K562 (cell line): ENCODE measurements around the gene STUB1. TPM values are rescaled to one million over a fixed set of nuclear protein-coding genes. Genes with fewer than 3 reads are reported as not detected.

Experiments
- ATAC-seq: fragments of 200-7000 bp; cut with Tn5 transposase; 3 replicates; pipeline ENCODE4 v1.9.1; 2020; ENCODE audit warnings: moderate library complexity
- BruUV-seq: library from RNA; stranded (reverse); fragments of 400-500 nt; replicated peaks from 2 replicates; lab custom pipeline; 2021; lab: Mats Ljungman, UMichigan
- CTCF ChIA-PET: fragments of 300-600 bp; formaldehyde crosslinking; extraction: SDS; loops from one replicate; lab custom pipeline; 2021; ENCODE audit warnings: low intra/inter-chr PET ratio; lab: Yijun Ruan, JAX
- POLR2A ChIA-PET: fragments of 300-600, 350-650 bp; sonication (Branson Sonifier 250); formaldehyde crosslinking; extraction: SDS; loops from one replicate; lab custom pipeline; 2021; ENCODE audit warnings: antibody characterized with exemption, inconsistent platforms; lab: Yijun Ruan, JAX
- DNase-seq, 4 experiments: peaks; one replicate each; pipeline versions ENCODE4 v3.0.0 to v3.0.0-alpha.2; 2011 to 2018; ENCODE audit warnings: low spot score in 3 of 4, mixed read lengths in 3 of 4; ENCODE audit errors: extremely low read depth in 1 of 4
- FAIRE-seq: peaks from 2 replicates; lab custom pipeline; 2011; peaks lifted over from hg19 to GRCh38; lab: Jason Lieb, UNC
- H2AFZ ChIP-seq: 2 replicates; pipeline ENCODE4 v1.6.0; 2011; ENCODE audit warnings: low read depth, low read length, control low read depth, inconsistent platforms
- H3K27ac ChIP-seq: fragments of 200-600 bp; 3 replicates; pipeline ENCODE4 v1.8.0; 2011; ENCODE audit warnings: low read depth, mild to moderate bottlenecking, control low read depth, inconsistent platforms, low read length, moderate library complexity, mixed read lengths; ENCODE audit errors: extremely low read depth
- H3K27me3 ChIP-seq, 2 experiments: fragments of 300-600 bp in 1 of 2; 2 replicates in 1 of 2; 3 replicates in 1 of 2; pipeline versions ENCODE4 v1.6.0 to v1.8.0; 2011; ENCODE audit warnings: inconsistent platforms in 2 of 2, low read length in 2 of 2, mild to moderate bottlenecking in 1 of 2, mixed read lengths in 1 of 2, moderate library complexity in 1 of 2; ENCODE audit not compliant: control insufficient read depth in 2 of 2, insufficient read depth in 2 of 2
- H3K36me3 ChIP-seq: fragments of 300-600 bp; 3 replicates; pipeline ENCODE4 v1.8.0; 2011; ENCODE audit warnings: mild to moderate bottlenecking, low read length, inconsistent platforms; ENCODE audit not compliant: control insufficient read depth, insufficient read depth
- H3K4me1 ChIP-seq, 2 experiments: fragments of 200-600 bp in 1 of 2; replicated peaks in 1 of 2; 2 replicates in 1 of 2; 3 replicates in 1 of 2; pipeline versions ENCODE4 v1.5.1 to v1.8.0; 2011; ENCODE audit warnings: inconsistent platforms in 2 of 2, low read length in 2 of 2, mild to moderate bottlenecking in 1 of 2, mixed read lengths in 1 of 2, moderate library complexity in 1 of 2; ENCODE audit not compliant: control insufficient read depth in 2 of 2, insufficient read depth in 2 of 2
- H3K4me2 ChIP-seq: 2 replicates; pipeline ENCODE4 v1.6.1; 2011; ENCODE audit warnings: low read length, control low read depth, inconsistent platforms, mixed read lengths; ENCODE audit not compliant: insufficient read depth
- H3K4me3 ChIP-seq: fragments of 200-600 bp; sonication (generic), shearing (Covaris generic); 2 replicates; pipeline ENCODE4 v1.5.1; 2016; ENCODE audit warnings: control low read depth, inconsistent platforms
- H3K79me2 ChIP-seq: fragments of 200-600 bp; 3 replicates; pipeline ENCODE4 v1.8.0; 2011; ENCODE audit warnings: low read length, inconsistent platforms; ENCODE audit not compliant: control insufficient read depth, insufficient read depth
- H3K9ac ChIP-seq, 2 experiments: 2 replicates each; pipeline versions ENCODE4 v1.6.0 to v1.6.1; 2011; ENCODE audit warnings: low read depth in 2 of 2, low read length in 2 of 2, control low read depth in 1 of 2, inconsistent platforms in 1 of 2, mild to moderate bottlenecking in 1 of 2, mixed read lengths in 1 of 2; ENCODE audit not compliant: insufficient read depth in 1 of 2
- H3K9me1 ChIP-seq: one replicate; pipeline ENCODE4 v1.6.0; 2011; ENCODE audit warnings: inconsistent platforms, mild to moderate bottlenecking, low read length, moderate library complexity; ENCODE audit not compliant: control insufficient read depth, insufficient read depth
- H3K9me3 ChIP-seq: replicated peaks from 2 replicates; pipeline ENCODE4 v1.5.1; 2011; ENCODE audit warnings: low read depth, low read length, inconsistent platforms; ENCODE audit not compliant: control insufficient read depth, insufficient read depth
- H4K20me1 ChIP-seq: replicated peaks from 2 replicates; pipeline ENCODE4 v1.6.1; 2011; ENCODE audit warnings: low read length, inconsistent platforms, mixed read lengths; ENCODE audit not compliant: control insufficient read depth, insufficient read depth
- ELK1 ChIP-seq: sonication (generic); formaldehyde crosslinking; IDR thresholded peaks from 2 replicates; pipeline ENCODE4 v1.8.1; 2022; ENCODE audit warnings: missing genetic modification reagents
- FOXJ2 ChIP-seq: fragments of 200-800 bp; sonication (Bioruptor generic); IDR thresholded peaks from 2 replicates; pipeline ENCODE4 v1.6.1; 2016; ENCODE audit warnings: missing genetic modification characterization, missing compliant biosample characterization
- MTF1 ChIP-seq: fragments of 250-450 bp; sonication (Bioruptor Pico); IDR thresholded peaks from 2 replicates; pipeline ENCODE4 v1.9.0; 2021; ENCODE audit warnings: moderate library complexity, mild to moderate bottlenecking, inconsistent platforms, borderline replicate concordance
- POLR2AphosphoS2 ChIP-seq: IDR thresholded peaks from 2 replicates; pipeline ENCODE4 v1.6.1; 2012; ENCODE audit warnings: low read length, improper control_type of control experiment
- POLR2G ChIP-seq: fragments of 200-400 bp; formaldehyde crosslinking; IDR thresholded peaks from 2 replicates; pipeline ENCODE4 v1.6.1; 2017; ENCODE audit warnings: low read depth, mild to moderate bottlenecking, antibody characterized with exemption, low read length, moderate library complexity
- WGBS: fragments of 100-300 bp; shearing (Covaris generic); methylation state at CpG from one replicate; pipeline ENCODE4 v1.1.6; 2016; ENCODE audit warnings: low coverage, mixed read lengths; ENCODE audit not compliant: insufficient coverage; ENCODE audit errors: missing lambda C conversion rate; 5-methylcytosine and 5-hydroxymethylcytosine counted together
- in situ Hi-C: fragments of 300-500 bp; cut with MboI; formaldehyde crosslinking; loops from 4 replicates; pipeline ENCODE4 v1.15.0; 2018; ENCODE audit warnings: inconsistent platforms, mixed read lengths
- intact Hi-C: fragments of 100-400 bp; cut with micrococcal nuclease; formaldehyde crosslinking; loops from 2 replicates; pipeline ENCODE4 v1.14.2; 2022
- polyA plus RNA-seq, 8 experiments: library from polyadenylated mRNA; depleted of rRNA in 4 of 8; stranded (reverse) in 5 of 8; unstranded in 3 of 8; fragments of >200 nt; fragmentation: Nextera tagmentation in 2 of 8; fragmentation: Illumina TruSeq in 1 of 8; extraction: Ambion mirVana in 2 of 8; extraction: Trizol in 1 of 8; gene quantifications; 2 replicates each; pipeline versions ENCODE4 v1.2.1 to v1.2.3, GENCODE V29; 2011 to 2014; ENCODE audit warnings: inconsistent platforms in 1 of 8, missing spikeins in 1 of 8
- total RNA-seq, 7 experiments: library from RNA; depleted of rRNA in 6 of 7; stranded (reverse); fragments of >200 nt in 6 of 7; fragmentation: Illumina TruSeq in 2 of 7; extraction: Trizol in 2 of 7; gene quantifications; 2 replicates each; pipeline versions ENCODE4 v1.2.1 to v1.2.3, GENCODE V29; 2011 to 2021; ENCODE audit warnings: low replicate concordance in 1 of 7

STUB1 gene
- total and polyA plus RNA-seq, 9 of the 15 experiments (the other 6 are each of a cell fraction or from before 2014, with no cell fraction given), result 10.6 to 251 (median 152) TPM

GRCh38 chr16:672371-672770, 7.8 kb upstream of the STUB1 start:
- H3K4me1 ChIP-seq, result peaks cover 23 to 98% of the 10 kb centered on the region in 2 experiments
- H3K79me2 ChIP-seq, result peaks cover 28% of the 10 kb centered on the region
- no peak overlapping the region for H2AFZ ChIP-seq
- no peaks in the 10 kb centered on the region for H3K9me1 ChIP-seq
- H3K27me3 ChIP-seq, result no peaks in the 10 kb centered on the region
- CTCF ChIA-PET, result interaction anchor here (0.6 kb wide), 1 partner anchor 93 kb away, joined by 3 read pairs; no protein-coding TSS in a partner anchor
- no peak overlapping the region for H3K4me2 ChIP-seq
- 0 out of 2 replicates have a peak, but pooled peaks cover 4% of the 10 kb centered on the region for H4K20me1 ChIP-seq
- no peak for FAIRE-seq
- no peak overlapping the region; a peak in 1 of 4 replicates for H3K9ac ChIP-seq
- ATAC-seq, result no peak
- H3K9me3 ChIP-seq, result no peaks in the 10 kb centered on the region
- POLR2A ChIA-PET, result interaction anchor here (0.7 to 1.6 kb wide), 3 partner anchors 10 to 84 kb away, joined by 3 to 5 read pairs (median 4); no protein-coding TSS in a partner anchor
- intact Hi-C loops, result no loop called here
- TF ChIP-seq ELK1 (no peak), MTF1 (no peak)
- no TSS peak for BruUV-seq
- no peak overlapping the region for H3K27ac ChIP-seq
- in situ Hi-C loops, result loop anchor here (10.0 kb wide), 1 partner anchor 278 kb away; the partner anchor contains the start of gene NME4
- DNase-seq, result no peak
- peaks cover 62% of the 10 kb centered on the region for H3K36me3 ChIP-seq
- WGBS, result 98% methylated on average over 7 of the region's 19 CpGs
- no peak overlapping the region for H3K4me3 ChIP-seq

GRCh38 chr16:672851-673250, 7.4 kb upstream of the STUB1 start:
- no TSS peak for BruUV-seq
- H3K4me2 ChIP-seq, result no peak overlapping the region
- DNase-seq (no peak), FAIRE-seq (no peak), ATAC-seq (no peak)
- H2AFZ ChIP-seq, result no peak overlapping the region
- no peaks in the 10 kb centered on the region for H3K9me3 ChIP-seq
- peaks cover 28% of the 10 kb centered on the region for H3K79me2 ChIP-seq
- intact Hi-C loops (no loop called here), in situ Hi-C loops (loop anchor here (10.0 kb wide), 1 partner anchor 278 kb away; the partner anchor contains the start of gene NME4)
- H3K4me3 ChIP-seq, result no peak overlapping the region
- over 99% methylated on average over 19 of the region's 21 CpGs for WGBS
- no peaks in the 10 kb centered on the region for H3K27me3 ChIP-seq
- H3K27ac ChIP-seq, result no peak overlapping the region
- TF ChIP-seq FOXJ2 (no peak), POLR2G (0 out of 2 replicates have a peak, but pooled peaks have one; percentile 30), POLR2AphosphoS2 (no peak)
- peaks cover 63% of the 10 kb centered on the region for H3K36me3 ChIP-seq
- POLR2A ChIA-PET, result interaction anchor here (0.7 to 1.6 kb wide), 5 partner anchors 10 to 106 kb away, joined by 3 to 5 read pairs (median 3); partner anchors contain the start of gene NHLRC4
- 0 out of 2 replicates have a peak, but pooled peaks cover 4% of the 10 kb centered on the region for H4K20me1 ChIP-seq
- CTCF ChIA-PET, result interaction anchor here (0.6 kb wide), 1 partner anchor 94 kb away, joined by 3 read pairs; no protein-coding TSS in a partner anchor
- H3K4me1 ChIP-seq, result peaks cover 19 to 98% of the 10 kb centered on the region in 2 experiments
- H3K9me1 ChIP-seq, result no peaks in the 10 kb centered on the region
- H3K9ac ChIP-seq, result peak overlapping the region in 1 of 2 experiments; percentile 61; a peak in 1 of 4 replicates
